Spinal cord (tissue), 10 donors: ENCODE measurements around the gene DARS1. TPM values are rescaled to one million over a fixed set of nuclear protein-coding genes. Genes with fewer than 3 reads are reported as not detected.

Experiments
- DNase-seq, 6 donors: peaks; one replicate each; pipeline versions ENCODE4 v3.0.0 to v3.0.0-alpha.2; 2013 to 2015; ENCODE audit warnings: low spot score in 6 of 6, low read depth in 4 of 6
- H3K27ac ChIP-seq: one replicate; pipeline ENCODE4 v1.5.1; 2013; ENCODE audit warnings: low read depth, low read length, control low read depth
- H3K27me3 ChIP-seq: one replicate; pipeline ENCODE4 v1.6.1; 2013; ENCODE audit warnings: low read length; ENCODE audit not compliant: control insufficient read depth, insufficient read depth
- H3K36me3 ChIP-seq: one replicate; pipeline ENCODE4 v1.6.1; 2013; ENCODE audit warnings: low read length; ENCODE audit not compliant: control insufficient read depth, insufficient read depth
- H3K4me1 ChIP-seq: one replicate; pipeline ENCODE4 v1.6.1; 2013; ENCODE audit warnings: low read length; ENCODE audit not compliant: control insufficient read depth, insufficient read depth
- H3K4me3 ChIP-seq: one replicate; pipeline ENCODE4 v1.5.1; 2013; ENCODE audit warnings: low read depth, low read length, control low read depth
- H3K9me3 ChIP-seq: one replicate; pipeline ENCODE4 v1.6.1; 2013; ENCODE audit warnings: low read length; ENCODE audit not compliant: control insufficient read depth, insufficient read depth
- WGBS: methylation state at CpG from one replicate; pipeline ENCODE4 v1.1.5; 2013; ENCODE audit warnings: missing lambda C conversion rate; ENCODE audit not compliant: insufficient coverage; 5-methylcytosine and 5-hydroxymethylcytosine counted together
- polyA plus RNA-seq, 2 donors: library from polyadenylated mRNA; unstranded; fragments of 120-200 nt; gene quantifications; one replicate each; pipeline ENCODE4 v1.2.1, GENCODE V29; 2013; ENCODE audit not compliant: insufficient read length in 2 of 2
- total RNA-seq, 2 donors: library from RNA; depleted of rRNA in 1 of 2; stranded (reverse); fragments of 120-200 nt in 1 of 2; fragments of >200 nt in 1 of 2; gene quantifications; one replicate each; pipeline versions ENCODE4 v1.2.3 to v1.2.4, GENCODE V29; 2013 to 2014
- donor health status: healthy.

Gene DARS1
- total and polyA plus RNA-seq, 4 donors = 75.6 to 115 (median 95.5) TPM

- Histone ChIP-seq H3K4me1 (peaks cover 19% of the 10 kb centered on the region), H3K4me3 (peak overlapping the region; percentile 6), H3K27ac (peak overlapping the region; percentile 83), H3K9me3 (no peaks in the 10 kb centered on the region), H3K27me3 (no peaks in the 10 kb centered on the region), H3K36me3 (no peaks in the 10 kb centered on the region)
- WGBS = 7% methylated on average over 39 of the region's 43 CpGs
- peak; percentile 62 to 96 (median 75) for DNase-seq
Measured at GRCh38 chr2:136025057-136025973, 39.9 kb upstream of the DARS1 start.

GRCh38 chr2:136024616-136025015 lies 39.2 kb upstream of the DARS1 start:
- no peak for DNase-seq
- no peaks in the 10 kb centered on the region for H3K27me3 ChIP-seq
- no CpG with 5 or more reads among the region's 3 CpGs for WGBS
- H3K4me1 ChIP-seq = peaks cover 19% of the 10 kb centered on the region
- H3K36me3 ChIP-seq = no peaks in the 10 kb centered on the region
- no peaks in the 10 kb centered on the region for H3K9me3 ChIP-seq
- H3K4me3 ChIP-seq = no peak overlapping the region
- peak overlapping the region; percentile 83 for H3K27ac ChIP-seq

GRCh38 chr2:136024185-136024584 lies 38.8 kb upstream of the DARS1 start:
- H3K27me3 ChIP-seq = no peaks in the 10 kb centered on the region
- H3K27ac ChIP-seq = no peak overlapping the region
- 92% methylated on average over 4 of the region's 6 CpGs for WGBS
- H3K4me3 ChIP-seq = no peak overlapping the region
- H3K9me3 ChIP-seq = no peaks in the 10 kb centered on the region
- H3K4me1 ChIP-seq = peaks cover 19% of the 10 kb centered on the region
- no peaks in the 10 kb centered on the region for H3K36me3 ChIP-seq
- no peak for DNase-seq

GRCh38 chr2:136023416-136023815 lies 38.0 kb upstream of the DARS1 start:
- Histone ChIP-seq H3K4me3 (no peak overlapping the region), H3K27ac (no peak overlapping the region)
- WGBS = 80% methylated on average over 1 of the region's 2 CpGs

GRCh38 chr2:136022396-136023146 lies 37.1 kb upstream of the DARS1 start:
- no peaks in the 10 kb centered on the region for H3K9me3 ChIP-seq
- no peak overlapping the region for H3K4me3 ChIP-seq
- H3K4me1 ChIP-seq = peaks cover 19% of the 10 kb centered on the region
- no peaks in the 10 kb centered on the region for H3K36me3 ChIP-seq
- H3K27ac ChIP-seq = no peak overlapping the region
- no peaks in the 10 kb centered on the region for H3K27me3 ChIP-seq
- WGBS = 92% methylated on average over 2 of the region's 3 CpGs
- no peak for DNase-seq

More at GRCh38 chr2:136023416-136023815, 38.0 kb upstream of the DARS1 start:
- Histone ChIP-seq H3K27me3 (no peaks in the 10 kb centered on the region), H3K36me3 (no peaks in the 10 kb centered on the region), H3K9me3 (no peaks in the 10 kb centered on the region), H3K4me1 (peaks cover 19% of the 10 kb centered on the region)
- no peak for DNase-seq

GRCh38 chr2:136021976-136022375 lies 36.5 kb upstream of the DARS1 start:
- no peak overlapping the region for H3K4me3 ChIP-seq
- H3K27me3 ChIP-seq = no peaks in the 10 kb centered on the region
- H3K36me3 ChIP-seq = no peaks in the 10 kb centered on the region
- WGBS = 67% methylated on average over 2 of the region's 4 CpGs
- H3K9me3 ChIP-seq = no peaks in the 10 kb centered on the region
- peaks cover 19% of the 10 kb centered on the region for H3K4me1 ChIP-seq
- no peak overlapping the region for H3K27ac ChIP-seq
- no peak for DNase-seq

GRCh38 chr2:136021406-136021805 lies 36.0 kb upstream of the DARS1 start:
- Histone ChIP-seq H3K27me3 (no peaks in the 10 kb centered on the region), H3K27ac (no peak overlapping the region), H3K36me3 (no peaks in the 10 kb centered on the region), H3K9me3 (no peaks in the 10 kb centered on the region), H3K4me3 (no peak overlapping the region), H3K4me1 (peaks cover 18% of the 10 kb centered on the region)
- WGBS = no CpG with 5 or more reads among the region's 2 CpGs
- no peak for DNase-seq

- no CpG with 5 or more reads among the region's 2 CpGs for WGBS
- Histone ChIP-seq H3K4me3 (no peak overlapping the region), H3K27me3 (no peaks in the 10 kb centered on the region), H3K4me1 (peaks cover 15% of the 10 kb centered on the region), H3K36me3 (no peaks in the 10 kb centered on the region), H3K9me3 (no peaks in the 10 kb centered on the region), H3K27ac (no peak overlapping the region)
- no peak for DNase-seq
Measured at GRCh38 chr2:136020831-136021230, 35.4 kb upstream of the DARS1 start.

GRCh38 chr2:136019825-136020224 lies 34.4 kb upstream of the DARS1 start:
- WGBS = 56% methylated on average over 4 of the region's 8 CpGs
- no peak overlapping the region for H3K4me3 ChIP-seq
- H3K27ac ChIP-seq = no peak overlapping the region

More at GRCh38 chr2:136019825-136020224, 34.4 kb upstream of the DARS1 start:
- H3K36me3 ChIP-seq = no peaks in the 10 kb centered on the region
- peak in 1 of 6 donors; percentile 16 for DNase-seq
- H3K9me3 ChIP-seq = no peaks in the 10 kb centered on the region
- no peaks in the 10 kb centered on the region for H3K27me3 ChIP-seq
- H3K4me1 ChIP-seq = peaks cover 9% of the 10 kb centered on the region
